ENCODE results near the gene HDDC2.

DNA sequence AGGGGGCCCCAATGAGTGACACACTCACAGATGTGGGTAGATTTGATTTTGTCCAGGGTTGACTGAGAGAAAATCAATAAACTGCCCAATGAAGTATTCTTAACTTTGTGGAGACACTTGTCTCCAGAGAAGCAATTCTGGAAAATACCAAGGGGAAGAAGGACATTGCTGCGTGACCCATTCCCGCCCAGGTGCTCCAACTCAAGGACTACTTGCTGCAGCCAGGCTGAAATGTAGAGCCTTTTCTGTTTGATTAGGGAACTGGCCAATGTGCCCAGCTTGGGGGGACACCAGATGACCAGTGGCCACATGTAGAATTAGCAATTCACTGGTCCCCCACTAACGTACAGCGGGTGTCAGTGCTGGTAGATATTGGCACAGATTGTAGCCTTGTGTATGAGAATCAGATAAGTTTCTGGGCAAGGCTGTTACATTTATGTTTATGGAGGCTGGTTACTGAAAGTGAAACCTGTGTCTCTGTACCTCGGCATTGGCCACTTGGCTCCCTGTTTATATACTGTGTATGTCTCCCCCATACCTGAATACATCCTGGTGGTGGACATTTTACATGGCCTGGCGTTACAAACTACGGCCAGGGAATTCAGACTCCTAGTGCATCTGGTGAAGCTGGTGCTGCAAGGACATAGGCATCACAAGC is 32.3 kb downstream of the HDDC2 start:
- TF ChIP-seq, protein P1, sequence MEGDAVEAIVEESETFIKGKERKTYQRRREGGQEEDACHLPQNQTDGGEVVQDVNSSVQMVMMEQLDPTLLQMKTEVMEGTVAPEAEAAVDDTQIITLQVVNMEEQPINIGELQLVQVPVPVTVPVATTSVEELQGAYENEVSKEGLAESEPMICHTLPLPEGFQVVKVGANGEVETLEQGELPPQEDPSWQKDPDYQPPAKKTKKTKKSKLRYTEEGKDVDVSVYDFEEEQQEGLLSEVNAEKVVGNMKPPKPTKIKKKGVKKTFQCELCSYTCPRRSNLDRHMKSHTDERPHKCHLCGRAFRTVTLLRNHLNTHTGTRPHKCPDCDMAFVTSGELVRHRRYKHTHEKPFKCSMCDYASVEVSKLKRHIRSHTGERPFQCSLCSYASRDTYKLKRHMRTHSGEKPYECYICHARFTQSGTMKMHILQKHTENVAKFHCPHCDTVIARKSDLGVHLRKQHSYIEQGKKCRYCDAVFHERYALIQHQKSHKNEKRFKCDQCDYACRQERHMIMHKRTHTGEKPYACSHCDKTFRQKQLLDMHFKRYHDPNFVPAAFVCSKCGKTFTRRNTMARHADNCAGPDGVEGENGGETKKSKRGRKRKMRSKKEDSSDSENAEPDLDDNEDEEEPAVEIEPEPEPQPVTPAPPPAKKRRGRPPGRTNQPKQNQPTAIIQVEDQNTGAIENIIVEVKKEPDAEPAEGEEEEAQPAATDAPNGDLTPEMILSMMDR (IDR thresholded peaks at IDR 0.05; ENCODE audit: low read depth, low read length, poor library complexity, severe bottlenecking) = no peak
- no peak for TF ChIP-seq EZH2phosphoT487 (IDR thresholded peaks at IDR 0.05; ENCODE audit: borderline replicate concordance, low read length)
